HepG2 (cell line): Measurements from ENCODE around the gene CPNE2. TPM values are rescaled to one million over a fixed set of nuclear protein-coding genes. Genes with fewer than 3 reads are reported as not detected.

Experiments
- EP300 ChIP-seq, 3 experiments: sonication (generic) in 1 of 3; formaldehyde crosslinking in 1 of 3; IDR thresholded peaks; 2 replicates each; pipeline versions ENCODE4 v1.5.1 to v1.6.1; 2011 to 2020; ENCODE audit warnings: low read depth in 2 of 3, low read length in 2 of 3, borderline replicate concordance in 1 of 3, improper control_type of control experiment in 1 of 3, mild to moderate bottlenecking in 1 of 3, missing genetic modification reagents in 1 of 3, moderate library complexity in 1 of 3
- HES4 ChIP-seq: sonication (generic); formaldehyde crosslinking; IDR thresholded peaks from 2 replicates; pipeline ENCODE4 v1.9.0; 2021; ENCODE audit warnings: mild to moderate bottlenecking, missing genetic modification reagents, borderline replicate concordance
- ZMYM3 ChIP-seq: sonication (generic); formaldehyde crosslinking; IDR thresholded peaks from 2 replicates; pipeline ENCODE4 v1.5.1; 2020; ENCODE audit warnings: mild to moderate bottlenecking, missing genetic modification reagents
- ZNF646 ChIP-seq: sonication (generic); formaldehyde crosslinking; IDR thresholded peaks from 2 replicates; pipeline ENCODE4 v1.9.0; 2021; ENCODE audit warnings: mild to moderate bottlenecking, missing genetic modification reagents
- ZNF770 ChIP-seq: sonication (generic); formaldehyde crosslinking; IDR thresholded peaks from 2 replicates; pipeline ENCODE4 v1.5.0; 2020; ENCODE audit warnings: mild to moderate bottlenecking, missing genetic modification reagents
- polyA plus RNA-seq, 8 experiments: library from polyadenylated mRNA; depleted of rRNA in 3 of 8; stranded (reverse) in 7 of 8; unstranded in 1 of 8; fragments of >200 nt; fragmentation: Illumina TruSeq in 4 of 8; extraction: Trizol in 4 of 8; gene quantifications; 2 replicates each; pipeline versions ENCODE4 v1.2.1 to v1.2.3, GENCODE V29; 2011 to 2016; ENCODE audit warnings: low read depth in 4 of 8, missing spikeins in 1 of 8, mixed read lengths in 1 of 8; ENCODE audit not compliant: insufficient read depth in 1 of 8
- total RNA-seq, 5 experiments: library from RNA; depleted of rRNA; stranded (reverse); fragments of >200 nt; fragmentation: Illumina TruSeq; extraction: Trizol; gene quantifications; 2 replicates each; pipeline ENCODE4 v1.2.3, GENCODE V29; 2016; ENCODE audit warnings: low read depth in 1 of 5

The CPNE2 gene
- total and polyA plus RNA-seq, 2 of the 13 experiments (the other 11 are each of a cell fraction or from before 2014, with no cell fraction given) = 10.6 to 23.3 TPM

GRCh38 chr16:57044931-57045693, 47.3 kb upstream of the CPNE2 start (continued):
- TF ChIP-seq ZNF770 (CRISPR knock-in tag) (peak; percentile 49; the same call in 1 of the 2 replicates), ZMYM3 (CRISPR knock-in tag) (0 out of 2 replicates have a peak, but pooled peaks have one; percentile 14), ZNF646 (CRISPR knock-in tag) (0 out of 2 replicates have a peak, but pooled peaks have one; percentile 23), EP300 (IDR thresholded peaks at IDR 0.05; ENCODE audit: low read depth in 2 of 2, low read length in 2 of 2) (no peak), EP300 (CRISPR knock-in tag; IDR thresholded peaks at IDR 0.05; ENCODE audit: borderline replicate concordance) (no peak), HES4 (CRISPR knock-in tag) (0 out of 2 replicates have a peak, but pooled peaks have one; percentile 47)
